DOHH2 (cell line): ENCODE measurements around the gene DOK3.

Experiments
- H3F3A ChIP-seq: fragments of 200-600 bp; sonication (generic), shearing (Covaris generic); 2 replicates; pipeline ENCODE4 v1.6.0; 2016; ENCODE audit warnings: antibody characterized with exemption, mild to moderate bottlenecking; ENCODE audit not compliant: control insufficient read depth, insufficient read depth
- H3K27ac ChIP-seq: fragments of 200-600 bp; sonication (generic); 2 replicates; pipeline ENCODE4 v1.5.1; 2014; ENCODE audit warnings: low read depth, mild to moderate bottlenecking, low read length, moderate library complexity
- H3K27me3 ChIP-seq: fragments of 200-600 bp; sonication (generic); 2 replicates; pipeline ENCODE4 v1.6.1; 2014; ENCODE audit warnings: mild to moderate bottlenecking, low read length, mixed read lengths; ENCODE audit not compliant: control insufficient read depth
- H3K36me3 ChIP-seq: fragments of 200-600 bp; sonication (generic); 2 replicates; pipeline ENCODE4 v1.6.1; 2014; ENCODE audit warnings: mild to moderate bottlenecking, low read length, moderate library complexity, mixed read lengths; ENCODE audit not compliant: control insufficient read depth
- H3K4me1 ChIP-seq: fragments of 200-600 bp; sonication (generic); 2 replicates; pipeline ENCODE4 v1.6.1; 2014; ENCODE audit warnings: mild to moderate bottlenecking, low read length, mixed read lengths; ENCODE audit not compliant: control insufficient read depth
- H3K4me2 ChIP-seq: fragments of 200-600 bp; sonication (generic); 2 replicates; pipeline ENCODE4 v1.6.0; 2014; ENCODE audit warnings: mild to moderate bottlenecking, low read length, moderate library complexity
- H3K4me3 ChIP-seq: fragments of 200-600 bp; sonication (generic); 2 replicates; pipeline ENCODE4 v1.5.1; 2014; ENCODE audit warnings: mild to moderate bottlenecking, low read length, mixed read lengths
- H3K79me2 ChIP-seq: fragments of 200-600 bp; sonication (generic); 2 replicates; pipeline ENCODE4 v1.6.1; 2014; ENCODE audit warnings: mild to moderate bottlenecking, low read length, mixed read lengths; ENCODE audit not compliant: control insufficient read depth
- H3K9me2 ChIP-seq: fragments of 200-600 bp; sonication (generic); replicated peaks from 2 replicates; pipeline ENCODE4 v1.6.1; 2014; ENCODE audit warnings: mild to moderate bottlenecking, low read length, mixed read lengths; ENCODE audit not compliant: control insufficient read depth
- H3K9me3 ChIP-seq: fragments of 200-600 bp; sonication (generic); 2 replicates; pipeline ENCODE4 v1.6.1; 2014; ENCODE audit warnings: antibody characterized with exemption, low read length, mixed read lengths; ENCODE audit not compliant: control insufficient read depth, insufficient read depth
- H4K20me1 ChIP-seq: fragments of 200-600 bp; sonication (generic); 2 replicates; pipeline ENCODE4 v1.6.0; 2014; ENCODE audit warnings: low read depth, mild to moderate bottlenecking, antibody characterized with exemption, low read length, moderate library complexity; ENCODE audit not compliant: control insufficient read depth, insufficient read depth
- EZH2phosphoT487 ChIP-seq: fragments of 200-600 bp; sonication (generic); IDR thresholded peaks from 2 replicates; pipeline ENCODE4 v1.6.1; 2017; ENCODE audit warnings: borderline replicate concordance, mild to moderate bottlenecking, antibody characterized with exemption, low read length, moderate library complexity, mixed read lengths
- TF ChIP-seq, protein P1 (sequence below): fragments of 200-600 bp; sonication (generic); IDR thresholded peaks from one replicate; pipeline ENCODE4 v1.5.1; 2014; ENCODE audit warnings: antibody characterized with exemption, mild to moderate bottlenecking, low read depth, low read length; ENCODE audit not compliant: poor library complexity, severe bottlenecking

The DOK3 gene

DNA sequence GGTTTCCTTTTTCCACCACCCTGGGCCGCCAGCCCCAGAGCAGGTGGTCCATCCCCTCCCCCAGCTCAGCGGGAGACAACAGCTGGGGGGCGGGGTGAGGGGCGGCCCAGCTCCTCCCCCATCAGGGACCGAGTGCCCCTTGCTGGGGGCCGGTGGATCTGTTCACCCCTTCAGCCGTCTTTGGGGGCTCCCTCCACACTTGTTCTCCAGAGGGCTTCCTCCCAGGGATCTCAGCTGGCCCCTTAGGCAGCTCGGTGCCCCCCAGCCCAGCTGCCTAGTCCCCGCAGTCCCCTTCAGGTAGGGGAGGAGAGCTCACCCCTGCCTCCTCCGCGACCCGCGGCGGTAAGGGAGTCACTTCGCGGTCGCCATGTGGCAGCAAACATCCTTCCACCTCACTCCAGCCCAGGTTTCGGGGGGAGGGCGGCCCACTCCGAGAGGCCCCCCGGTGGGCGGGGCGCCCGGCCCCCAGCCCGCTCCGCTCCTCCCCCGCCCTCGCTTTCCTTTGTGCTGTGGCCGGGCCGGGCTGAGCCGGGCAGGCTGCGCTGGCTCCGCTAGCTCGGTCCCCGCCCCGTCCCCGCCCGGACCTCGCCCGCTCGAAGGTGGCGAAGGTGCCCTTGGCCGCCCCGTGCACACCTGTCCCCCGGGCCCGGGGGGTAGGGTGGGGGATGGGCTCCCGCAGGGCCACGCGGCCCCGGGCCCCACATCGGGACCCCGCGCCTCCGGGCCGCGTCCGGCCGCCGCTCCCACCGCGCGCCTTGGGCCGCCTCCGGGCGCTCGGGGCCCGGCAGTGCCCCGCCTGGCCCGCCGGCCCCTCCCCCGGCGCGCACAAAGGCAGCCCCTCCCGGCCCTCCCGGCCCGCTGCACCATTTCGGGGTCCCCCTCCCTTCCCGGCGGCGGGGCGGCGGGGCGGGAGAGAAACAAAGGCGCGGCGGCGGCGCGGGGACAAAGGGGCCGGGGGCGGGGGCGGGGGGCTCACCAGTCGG, 36.9 kb downstream of the DOK3 start:
- Histone ChIP-seq H3K4me3 (peak overlapping the region; percentile 85), H3K4me2 (peak overlapping the region; percentile 95)
- TF ChIP-seq EZH2phosphoT487, result no peak
- TF ChIP-seq, protein P1, sequence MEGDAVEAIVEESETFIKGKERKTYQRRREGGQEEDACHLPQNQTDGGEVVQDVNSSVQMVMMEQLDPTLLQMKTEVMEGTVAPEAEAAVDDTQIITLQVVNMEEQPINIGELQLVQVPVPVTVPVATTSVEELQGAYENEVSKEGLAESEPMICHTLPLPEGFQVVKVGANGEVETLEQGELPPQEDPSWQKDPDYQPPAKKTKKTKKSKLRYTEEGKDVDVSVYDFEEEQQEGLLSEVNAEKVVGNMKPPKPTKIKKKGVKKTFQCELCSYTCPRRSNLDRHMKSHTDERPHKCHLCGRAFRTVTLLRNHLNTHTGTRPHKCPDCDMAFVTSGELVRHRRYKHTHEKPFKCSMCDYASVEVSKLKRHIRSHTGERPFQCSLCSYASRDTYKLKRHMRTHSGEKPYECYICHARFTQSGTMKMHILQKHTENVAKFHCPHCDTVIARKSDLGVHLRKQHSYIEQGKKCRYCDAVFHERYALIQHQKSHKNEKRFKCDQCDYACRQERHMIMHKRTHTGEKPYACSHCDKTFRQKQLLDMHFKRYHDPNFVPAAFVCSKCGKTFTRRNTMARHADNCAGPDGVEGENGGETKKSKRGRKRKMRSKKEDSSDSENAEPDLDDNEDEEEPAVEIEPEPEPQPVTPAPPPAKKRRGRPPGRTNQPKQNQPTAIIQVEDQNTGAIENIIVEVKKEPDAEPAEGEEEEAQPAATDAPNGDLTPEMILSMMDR, result peak; percentile 10

DNA sequence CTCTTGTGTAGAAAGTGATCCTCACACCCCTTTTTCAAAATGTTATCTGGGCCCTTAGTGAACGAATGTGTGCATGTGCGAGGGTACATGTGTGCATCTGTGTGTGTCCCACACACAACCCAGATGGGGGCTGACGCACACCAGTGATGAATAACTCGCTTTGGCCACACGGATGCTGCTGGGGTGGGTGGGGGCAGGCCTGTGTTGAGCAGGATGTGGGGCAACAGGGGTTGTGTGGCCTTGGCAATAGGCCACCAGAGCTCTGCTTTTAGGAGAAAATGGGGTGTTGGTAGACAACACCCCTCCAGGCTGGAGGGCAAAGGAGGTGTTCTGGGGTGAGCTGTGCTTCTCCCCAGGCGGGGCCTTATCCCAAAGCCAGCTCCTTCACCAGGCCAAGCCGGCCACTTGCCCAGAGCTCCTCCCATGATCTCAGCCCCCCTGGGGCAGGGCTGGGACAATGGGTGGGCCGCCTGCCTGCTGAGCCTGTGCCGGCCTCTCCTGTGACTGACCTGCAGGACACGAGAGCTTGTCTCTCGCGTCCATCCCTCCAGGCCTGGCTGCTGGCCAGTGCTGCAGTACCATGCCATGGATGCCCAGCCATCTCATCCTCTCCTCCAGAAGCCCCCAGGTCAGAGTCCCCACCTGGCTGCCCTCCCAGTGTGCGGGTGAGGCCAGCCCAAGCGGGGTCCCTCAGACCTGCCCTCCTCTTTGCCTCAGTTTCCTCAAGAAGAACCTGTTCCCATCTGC, 37.8 kb downstream of the DOK3 start:
- no peaks in the 10 kb centered on the region for H3K9me3 ChIP-seq
- H3F3A ChIP-seq, result 0 out of 2 replicates have a peak, but pooled peaks cover 6% of the 10 kb centered on the region
- H3K4me1 ChIP-seq, result peaks cover 41% of the 10 kb centered on the region
- H4K20me1 ChIP-seq, result peaks cover 13% of the 10 kb centered on the region; the same call in 1 of the 2 replicates
- H3K9me2 ChIP-seq, result no peaks in the 10 kb centered on the region
- no peaks in the 10 kb centered on the region for H3K27me3 ChIP-seq
- H3K79me2 ChIP-seq, result peaks cover 36% of the 10 kb centered on the region
- peak overlapping the region; percentile 95 for H3K4me2 ChIP-seq
- peak overlapping the region; percentile 85 for H3K4me3 ChIP-seq
- H3K36me3 ChIP-seq, result peaks cover 29% of the 10 kb centered on the region
- TF ChIP-seq EZH2phosphoT487, result no peak
- TF ChIP-seq, protein P1, result no peak
- H3K27ac ChIP-seq, result peak overlapping the region; percentile 36; the same call in 1 of the 2 replicates

More for the DNA sequence above, 36.9 kb downstream of the DOK3 start:
- H3K36me3 ChIP-seq, result peaks cover 23% of the 10 kb centered on the region
- peak overlapping the region; percentile 36; the same call in 1 of the 2 replicates for H3K27ac ChIP-seq
- H3K9me2 ChIP-seq, result no peaks in the 10 kb centered on the region
- peaks cover 43% of the 10 kb centered on the region for H3K4me1 ChIP-seq
- H4K20me1 ChIP-seq, result peaks cover 13% of the 10 kb centered on the region; the same call in 1 of the 2 replicates
- H3K9me3 ChIP-seq, result no peaks in the 10 kb centered on the region
- H3F3A ChIP-seq, result 0 out of 2 replicates have a peak, but pooled peaks cover 6% of the 10 kb centered on the region
- peaks cover 36% of the 10 kb centered on the region for H3K79me2 ChIP-seq
- no peaks in the 10 kb centered on the region for H3K27me3 ChIP-seq

DNA sequence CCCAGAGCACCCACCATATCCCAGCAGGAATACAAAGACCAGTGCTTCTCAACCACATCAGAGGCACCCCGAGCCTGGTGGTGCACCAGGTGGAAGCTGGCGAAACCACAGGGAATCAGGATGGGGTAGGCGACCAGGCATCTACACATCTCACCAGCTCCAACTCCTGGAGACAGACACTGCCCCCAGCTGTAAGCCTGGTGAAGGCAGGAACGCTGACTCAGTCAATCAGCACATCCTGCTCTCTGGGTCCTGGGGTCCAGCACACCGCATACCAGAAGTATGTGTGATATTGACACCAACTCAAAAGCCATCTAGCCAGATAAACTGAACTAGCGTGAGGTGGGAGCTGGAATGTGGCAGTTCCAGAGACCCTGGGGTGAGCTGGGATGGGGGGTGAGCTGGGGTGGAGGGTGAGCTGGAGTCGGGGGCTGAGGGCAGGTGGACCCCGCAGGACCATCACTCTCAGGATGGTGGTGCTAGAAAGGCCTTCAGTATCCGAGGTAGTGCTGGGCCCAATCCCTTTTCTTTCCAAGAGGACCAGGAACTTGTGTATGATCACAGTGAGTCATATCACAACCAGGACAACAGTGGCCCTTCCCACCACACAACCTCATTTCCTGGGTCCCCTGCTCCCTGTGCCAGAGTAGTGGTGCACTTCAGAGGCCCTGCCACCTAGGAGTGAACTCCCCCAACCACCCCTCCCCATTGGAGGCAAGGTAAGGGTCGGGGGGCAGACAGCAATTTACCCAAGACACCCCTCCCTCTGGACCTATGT, 38.7 kb downstream of the DOK3 start:
- Histone ChIP-seq H3F3A (0 out of 2 replicates have a peak, but pooled peaks cover 6% of the 10 kb centered on the region), H3K36me3 (peaks cover 37% of the 10 kb centered on the region), H3K4me3 (no peak overlapping the region; the same call in 1 of the 2 replicates), H3K9me2 (no peaks in the 10 kb centered on the region), H3K4me1 (peaks cover 41% of the 10 kb centered on the region), H3K79me2 (peaks cover 36% of the 10 kb centered on the region), H3K4me2 (peak overlapping the region; percentile 16; the same call in 1 of the 2 replicates), H3K27ac (no peak overlapping the region), H3K9me3 (no peaks in the 10 kb centered on the region), H4K20me1 (peaks cover 13% of the 10 kb centered on the region; the same call in 1 of the 2 replicates), H3K27me3 (no peaks in the 10 kb centered on the region)
- TF ChIP-seq, protein P1, result no peak
- no peak for TF ChIP-seq EZH2phosphoT487
